ENCODE measurements around the gene ARL6IP4.

Gene ARL6IP4

DNA sequence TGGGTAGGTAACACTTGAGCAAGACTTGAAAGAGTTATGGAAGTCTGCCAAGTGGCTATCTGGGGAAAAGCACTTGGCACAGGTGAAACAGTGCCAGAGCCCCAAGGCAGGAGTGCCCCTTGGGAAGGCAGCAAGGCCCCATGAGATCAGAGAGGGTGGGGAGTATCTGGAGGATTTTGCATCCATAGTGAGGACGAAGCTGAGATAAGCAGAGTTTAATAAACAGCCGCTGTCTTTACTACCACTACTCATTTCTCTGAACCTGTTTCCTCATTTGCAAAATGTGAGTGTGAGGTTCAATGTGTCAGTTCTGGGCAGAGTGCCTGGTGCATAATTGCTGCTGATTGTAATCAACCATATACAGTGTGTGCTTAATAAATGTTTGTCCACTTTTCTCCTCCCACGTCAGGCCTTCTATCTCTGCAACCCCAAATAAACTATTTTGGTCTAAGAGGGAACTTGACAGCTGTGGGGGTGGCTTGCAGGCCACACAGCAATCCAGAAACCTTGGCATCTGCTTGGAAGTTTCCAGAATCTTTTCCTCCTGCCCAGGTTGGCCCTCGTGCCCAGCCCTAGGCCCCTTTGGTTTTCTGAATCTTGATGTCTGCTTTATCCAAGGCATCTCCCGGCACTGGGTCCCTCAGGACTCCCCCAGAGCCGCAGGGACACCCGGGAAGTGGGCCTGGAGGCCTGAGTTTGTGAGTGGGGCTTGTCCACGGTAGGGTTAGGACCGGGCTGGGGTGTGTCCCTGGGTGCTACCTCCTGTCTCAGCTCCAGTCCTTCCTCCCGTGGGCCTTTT, 18.8 kb upstream of the ARL6IP4 start:
- TF ChIP-seq, protein P1, sequence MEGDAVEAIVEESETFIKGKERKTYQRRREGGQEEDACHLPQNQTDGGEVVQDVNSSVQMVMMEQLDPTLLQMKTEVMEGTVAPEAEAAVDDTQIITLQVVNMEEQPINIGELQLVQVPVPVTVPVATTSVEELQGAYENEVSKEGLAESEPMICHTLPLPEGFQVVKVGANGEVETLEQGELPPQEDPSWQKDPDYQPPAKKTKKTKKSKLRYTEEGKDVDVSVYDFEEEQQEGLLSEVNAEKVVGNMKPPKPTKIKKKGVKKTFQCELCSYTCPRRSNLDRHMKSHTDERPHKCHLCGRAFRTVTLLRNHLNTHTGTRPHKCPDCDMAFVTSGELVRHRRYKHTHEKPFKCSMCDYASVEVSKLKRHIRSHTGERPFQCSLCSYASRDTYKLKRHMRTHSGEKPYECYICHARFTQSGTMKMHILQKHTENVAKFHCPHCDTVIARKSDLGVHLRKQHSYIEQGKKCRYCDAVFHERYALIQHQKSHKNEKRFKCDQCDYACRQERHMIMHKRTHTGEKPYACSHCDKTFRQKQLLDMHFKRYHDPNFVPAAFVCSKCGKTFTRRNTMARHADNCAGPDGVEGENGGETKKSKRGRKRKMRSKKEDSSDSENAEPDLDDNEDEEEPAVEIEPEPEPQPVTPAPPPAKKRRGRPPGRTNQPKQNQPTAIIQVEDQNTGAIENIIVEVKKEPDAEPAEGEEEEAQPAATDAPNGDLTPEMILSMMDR (IDR thresholded peaks at IDR 0.05) = no peak
- DNase-seq = no peak
- no peak overlapping the region for H3K27ac Mint-ChIP-seq
- peaks cover 24% of the 10 kb centered on the region for H3K4me1 Mint-ChIP-seq
- H3K27me3 Mint-ChIP-seq (ENCODE audit: low read depth, poor library complexity) = peaks cover 2% of the 10 kb centered on the region
- no peaks in the 10 kb centered on the region for H3K9me3 Mint-ChIP-seq
- no peak overlapping the region for H3K4me3 Mint-ChIP-seq
- H3K36me3 Mint-ChIP-seq (ENCODE audit: low read depth) = peaks cover 4% of the 10 kb centered on the region

DNA sequence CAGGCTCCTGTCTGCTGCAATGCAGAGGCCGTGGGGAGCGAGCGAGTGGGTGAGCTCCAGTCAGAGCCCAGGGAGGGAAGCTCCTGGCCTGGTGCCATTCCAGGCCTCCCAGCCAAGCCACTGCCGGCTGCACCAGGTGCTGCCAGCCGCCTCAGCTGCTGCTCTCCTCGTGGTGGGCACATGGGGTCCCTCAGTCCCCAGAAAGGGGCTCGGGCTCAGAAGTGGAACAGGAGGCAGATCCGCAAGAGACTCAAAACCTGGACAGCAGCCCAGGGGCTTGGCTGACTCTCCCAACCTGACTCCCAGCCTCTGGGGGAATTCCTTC, 16.6 kb upstream of the ARL6IP4 start:
- DNase-seq = no peak
- Mint-ChIP-seq H3K27me3 (ENCODE audit: low read depth, poor library complexity) (peaks cover 16% of the 10 kb centered on the region), H3K9me3 (no peaks in the 10 kb centered on the region), H3K36me3 (ENCODE audit: low read depth) (no peaks in the 10 kb centered on the region), H3K4me3 (no peak overlapping the region), H3K4me1 (peaks cover 28% of the 10 kb centered on the region), H3K27ac (no peak overlapping the region)
- TF ChIP-seq, protein P1 (IDR thresholded peaks at IDR 0.05) = no peak

DNA sequence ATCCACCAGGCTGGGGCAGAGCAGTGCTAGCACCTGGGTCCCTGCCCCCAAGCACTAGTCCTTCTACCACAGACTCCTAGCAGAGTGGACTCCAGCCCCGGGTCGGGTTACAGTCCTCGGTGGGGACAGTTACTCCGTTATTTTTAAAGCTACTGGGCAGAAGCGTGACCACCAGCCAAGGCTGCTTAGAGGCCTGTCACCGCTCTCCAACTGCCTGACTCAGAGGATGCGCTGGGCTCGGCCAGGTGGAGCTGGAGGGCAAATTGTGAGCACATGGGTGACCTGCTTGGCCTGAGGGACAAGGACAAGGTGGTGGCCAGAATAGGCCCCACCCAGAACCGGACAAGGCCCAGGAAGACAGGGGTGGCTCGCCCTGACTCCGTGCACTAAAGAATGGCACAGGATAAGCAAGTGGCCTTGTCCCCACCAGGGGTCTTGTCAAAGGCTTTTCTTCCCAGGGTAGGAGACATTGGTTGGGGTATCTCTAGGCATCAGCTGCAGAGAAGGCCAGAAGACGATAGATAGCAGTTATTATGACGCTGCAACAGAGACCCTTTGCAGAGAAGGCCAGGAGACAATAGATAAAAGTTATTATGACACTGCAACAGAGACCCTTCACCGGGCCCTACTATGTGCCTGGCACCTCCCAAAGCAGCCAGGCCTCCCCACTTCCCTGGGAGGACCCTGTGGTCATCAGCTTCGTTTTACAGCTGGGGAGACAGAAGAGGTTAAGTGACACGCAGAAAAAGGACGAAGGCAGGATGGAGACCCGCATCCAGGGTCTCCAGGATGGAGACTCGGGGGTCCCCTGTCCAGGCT, 15.8 kb upstream of the ARL6IP4 start:
- peak overlapping the region; percentile 84 for H3K27ac Mint-ChIP-seq
- peak; percentile 47 for DNase-seq
- no peaks in the 10 kb centered on the region for H3K36me3 Mint-ChIP-seq (ENCODE audit: low read depth)
- peak overlapping the region; percentile 75 for H3K4me3 Mint-ChIP-seq
- H3K9me3 Mint-ChIP-seq = no peaks in the 10 kb centered on the region
- H3K4me1 Mint-ChIP-seq = peaks cover 28% of the 10 kb centered on the region
- TF ChIP-seq, protein P1 (IDR thresholded peaks at IDR 0.05) = no peak
- H3K27me3 Mint-ChIP-seq (ENCODE audit: low read depth, poor library complexity) = peaks cover 18% of the 10 kb centered on the region

DNA sequence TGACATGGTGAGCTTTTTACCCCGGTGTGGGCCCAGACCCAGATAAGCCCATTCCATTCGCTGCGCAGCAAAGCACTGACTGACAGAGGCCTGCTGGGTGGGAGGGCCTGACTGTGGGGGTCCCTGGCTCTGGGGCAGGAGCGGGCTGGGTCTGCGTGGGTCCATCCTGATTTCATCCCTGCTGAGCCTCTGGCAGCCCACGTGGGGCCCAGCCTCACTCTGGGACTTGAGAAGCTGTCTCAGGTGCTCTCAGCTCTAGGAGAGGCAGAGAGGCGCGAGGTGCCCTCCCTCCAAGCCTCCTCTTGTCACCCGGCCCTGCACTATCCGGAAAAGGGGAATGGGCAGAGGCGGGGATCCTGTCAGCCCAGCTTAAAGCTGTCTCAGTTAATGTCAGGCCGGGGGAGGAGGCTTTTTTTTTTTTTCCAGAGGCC, 15.1 kb upstream of the ARL6IP4 start:
- Mint-ChIP-seq H3K4me3 (peak overlapping the region; percentile 75), H3K9me3 (no peaks in the 10 kb centered on the region), H3K36me3 (ENCODE audit: low read depth) (no peaks in the 10 kb centered on the region), H3K27ac (no peak overlapping the region), H3K27me3 (ENCODE audit: low read depth, poor library complexity) (peaks cover 18% of the 10 kb centered on the region), H3K4me1 (peaks cover 28% of the 10 kb centered on the region)
- TF ChIP-seq, protein P1 (IDR thresholded peaks at IDR 0.05) = no peak
- no peak for DNase-seq

DNA sequence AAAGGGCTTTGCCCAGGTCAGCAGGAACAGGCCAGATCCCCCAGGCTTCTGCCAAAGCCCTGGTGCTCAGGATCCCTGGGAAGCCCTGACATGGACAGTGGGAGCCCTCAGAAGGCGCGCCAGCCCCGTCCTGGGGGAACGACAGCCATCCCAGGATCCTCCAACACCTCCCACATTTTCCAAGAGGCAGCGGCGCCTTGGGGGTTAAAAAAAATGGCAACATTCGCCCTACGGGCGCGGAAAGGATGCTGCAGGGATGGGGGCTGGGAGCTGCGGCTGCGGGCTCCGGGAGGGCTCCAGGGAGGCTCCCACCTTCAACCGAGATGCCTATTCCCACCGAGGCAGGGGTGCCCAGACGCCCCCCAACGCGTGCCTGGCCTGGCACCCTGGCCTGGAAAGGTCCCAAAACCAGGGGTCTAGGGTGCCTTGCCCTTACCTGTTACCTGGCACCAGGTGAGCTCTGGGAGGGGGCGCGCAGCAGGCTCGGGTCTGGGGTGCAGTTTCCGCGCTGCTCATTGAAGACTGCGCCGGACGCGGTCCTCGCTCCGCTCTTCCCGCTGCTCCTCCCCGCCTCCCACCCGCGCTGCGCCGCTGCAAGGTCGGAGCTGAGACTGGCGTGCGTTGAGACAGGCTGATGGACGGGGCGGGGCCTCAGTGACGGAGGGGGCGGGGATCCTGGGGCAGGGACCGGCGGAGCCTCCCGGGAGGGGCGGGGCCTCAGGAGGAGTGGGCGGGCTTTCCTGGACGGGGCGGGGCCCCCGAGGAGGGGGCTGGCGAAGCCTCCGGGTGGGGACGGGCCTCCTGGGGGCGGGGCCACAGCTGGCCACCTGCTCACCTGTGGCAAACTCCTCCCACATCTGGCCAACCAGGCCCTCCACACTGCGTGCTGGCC, 14.4 kb upstream of the ARL6IP4 start, which contains the start of gene ABCB9:
TSS of gene ABCB9 (minus strand) at position 613 of the 892 bp plus-strand sequence. CDS start 6,228 bp downstream, outside the sequence.
- Mint-ChIP-seq H3K9me3 (no peaks in the 10 kb centered on the region), H3K27me3 (ENCODE audit: low read depth, poor library complexity) (peaks cover 18% of the 10 kb centered on the region), H3K36me3 (ENCODE audit: low read depth) (no peaks in the 10 kb centered on the region), H3K27ac (no peak within 1 kb of the TSS), H3K4me3 (peak within 1 kb of the TSS; percentile 75), H3K4me1 (peaks cover 33% of the 10 kb centered on the region)
- DNase-seq = peak; percentile 98
- TF ChIP-seq, protein P1 (IDR thresholded peaks at IDR 0.05) = no peak
